GM12878 (cell line): ENCODE measurements around the gene CHRND. TPM values are rescaled to one million over a fixed set of nuclear protein-coding genes. Genes with fewer than 3 reads are reported as not detected.
A peak's percentile ranks its signal among the peaks of the same experiment; 100 is the strongest.

Experiments
- ATAC-seq: fragments of 200-7000 bp; cut with Tn5 transposase; 3 replicates; pipeline ENCODE4 v1.9.1; 2020; ENCODE audit warnings: mild to moderate bottlenecking, moderate library complexity
- BruUV-seq: library from RNA; stranded (reverse); fragments of 400-500 nt; replicated peaks from 2 replicates; lab custom pipeline; 2021; lab: Mats Ljungman, UMichigan
- CTCF ChIA-PET: fragments of 300-600 bp; sonication (Branson Sonifier 250); formaldehyde crosslinking; extraction: SDS; loops from one replicate; lab custom pipeline; 2021; ENCODE audit warnings: inconsistent platforms; lab: Yijun Ruan, JAX
- POLR2A ChIA-PET: fragments of 350-600 bp; formaldehyde crosslinking; extraction: SDS; loops from one replicate; lab custom pipeline; 2021; ENCODE audit warnings: inconsistent platforms; lab: Charles Lee
- RAD21 ChIA-PET: fragments of 300-600 bp; sonication (Branson Sonifier 250); formaldehyde crosslinking; loops from one replicate; lab custom pipeline; 2023; ENCODE audit warnings: antibody characterized with exemption; ENCODE audit not compliant: unreplicated experiment; lab: Charles Lee
- SMC1A ChIA-PET: fragments of 300-600 bp; sonication (Branson Sonifier 250); formaldehyde crosslinking; loops from one replicate; lab custom pipeline; 2023; ENCODE audit not compliant: unreplicated experiment, uncharacterized antibody; lab: Charles Lee
- DNase-seq: peaks from one replicate; pipeline ENCODE4 v3.0.0-alpha.2; 2011; ENCODE audit warnings: low read depth, low spot score
- FAIRE-seq: peaks from 3 replicates; lab custom pipeline; 2011; peaks lifted over from hg19 to GRCh38; lab: Jason Lieb, UNC
- H2AFZ ChIP-seq: 2 replicates; pipeline ENCODE4 v1.6.0; 2011; ENCODE audit warnings: low read depth, low read length, control low read depth; ENCODE audit not compliant: control insufficient read depth
- H3K27ac ChIP-seq: 2 replicates; pipeline ENCODE4 v1.5.1; 2011; ENCODE audit warnings: control low read depth; ENCODE audit not compliant: control insufficient read depth, insufficient read depth
- H3K27me3 ChIP-seq, 2 experiments: replicated peaks in 1 of 2; 2 replicates each; pipeline versions ENCODE4 v1.6.0 to v1.6.1; 2011; ENCODE audit warnings: low read length in 1 of 2; ENCODE audit not compliant: control insufficient read depth in 2 of 2, insufficient read depth in 2 of 2
- H3K36me3 ChIP-seq, 2 experiments: 2 replicates each; pipeline ENCODE4 v1.5.1; 2011; ENCODE audit warnings: low read length in 1 of 2; ENCODE audit not compliant: control insufficient read depth in 2 of 2, insufficient read depth in 2 of 2
- H3K4me1 ChIP-seq: 2 replicates; pipeline ENCODE4 v1.6.1; 2011; ENCODE audit warnings: mild to moderate bottlenecking, low read length, moderate library complexity, mixed read lengths; ENCODE audit not compliant: control insufficient read depth, insufficient read depth
- H3K4me2 ChIP-seq: 2 replicates; pipeline ENCODE4 v1.6.0; 2011; ENCODE audit warnings: control low read depth; ENCODE audit not compliant: control insufficient read depth, insufficient read depth
- H3K4me3 ChIP-seq: fragments of 200-600 bp; sonication (generic); 2 replicates; pipeline ENCODE4 v1.5.1; 2016
- H3K79me2 ChIP-seq: 2 replicates; pipeline ENCODE4 v1.6.0; 2011; ENCODE audit warnings: low read length; ENCODE audit not compliant: control insufficient read depth, insufficient read depth
- H3K9ac ChIP-seq: 2 replicates; pipeline ENCODE4 v1.8.0; 2011; ENCODE audit warnings: low read length, control low read depth, mixed read lengths; ENCODE audit not compliant: control insufficient read depth, insufficient read depth
- H3K9me3 ChIP-seq: replicated peaks from 3 replicates; pipeline ENCODE4 v1.5.1; 2011; ENCODE audit warnings: mild to moderate bottlenecking, low read length; ENCODE audit not compliant: control insufficient read depth, insufficient read depth
- H4K20me1 ChIP-seq: 2 replicates; pipeline ENCODE4 v1.6.0; 2011; ENCODE audit not compliant: control insufficient read depth, insufficient read depth
- BHLHE40 ChIP-seq, 2 experiments: fragments of 450-650 bp in 1 of 2; IDR thresholded peaks; 2 replicates each; pipeline ENCODE4 v1.6.1; 2011 to 2017; ENCODE audit warnings: low read depth in 2 of 2, borderline replicate concordance in 1 of 2, improper control_type of control experiment in 1 of 2, low read length in 1 of 2, mild to moderate bottlenecking in 1 of 2
- CTCF ChIP-seq, 3 experiments: IDR thresholded peaks in 2 of 3; conservative IDR thresholded peaks in 1 of 3; 2 replicates each; pipeline ENCODE4 v1.5.1; 2011; ENCODE audit warnings: low read depth in 3 of 3, low read length in 3 of 3, mild to moderate bottlenecking in 3 of 3, control low read depth in 2 of 3, moderate library complexity in 2 of 3, inconsistent platforms in 1 of 3, mixed read lengths in 1 of 3; ENCODE audit not compliant: control insufficient read depth in 2 of 3, insufficient read depth in 1 of 3; ENCODE audit errors: extremely low read depth in 1 of 3
- E2F4 ChIP-seq: IDR thresholded peaks from 2 replicates; pipeline ENCODE4 v1.6.1; 2012; ENCODE audit warnings: low read depth, low read length, improper control_type of control experiment
- HDAC6 ChIP-seq: fragments of 200-600 bp; sonication (generic); IDR thresholded peaks from one replicate; pipeline ENCODE4 v1.8.0; 2017; ENCODE audit warnings: antibody characterized with exemption; ENCODE audit not compliant: unreplicated experiment
- IKZF1 ChIP-seq: fragments of 450-650 bp; conservative IDR thresholded peaks from 2 replicates; pipeline ENCODE4 v1.6.1; 2017; ENCODE audit warnings: antibody characterized with exemption, mild to moderate bottlenecking
- LARP7 ChIP-seq: fragments of 450-650 bp; IDR thresholded peaks from 2 replicates; pipeline ENCODE4 v1.6.1; 2017; ENCODE audit warnings: mild to moderate bottlenecking
- RAD21 ChIP-seq: IDR thresholded peaks from 2 replicates; pipeline ENCODE4 v1.6.1; 2011; ENCODE audit warnings: mild to moderate bottlenecking, low read depth, low read length, moderate library complexity; ENCODE audit not compliant: insufficient read depth
- SMC3 ChIP-seq: IDR thresholded peaks from 2 replicates; pipeline ENCODE4 v1.6.1; 2011; ENCODE audit warnings: low read length, improper control_type of control experiment, borderline replicate concordance
- WGBS: methylation state at CpG from one replicate; pipeline ENCODE4 v1.1.6; 2016; ENCODE audit warnings: low lambda C conversion rate; ENCODE audit not compliant: insufficient replicate concordance, insufficient coverage; ENCODE audit errors: missing lambda C conversion rate; 5-methylcytosine and 5-hydroxymethylcytosine counted together
- in situ Hi-C: fragments of 300-500 bp; cut with MboI; formaldehyde crosslinking; loops from 9 replicates; pipeline ENCODE4 v1.14.3; 2018; ENCODE audit warnings: mixed read lengths
- intact Hi-C: fragments of 100-400 bp; cut with micrococcal nuclease; formaldehyde crosslinking; loops from one replicate; pipeline ENCODE4 v1.14.2; 2022; ENCODE audit not compliant: unreplicated experiment
- polyA plus RNA-seq, 11 experiments: library from polyadenylated mRNA; depleted of rRNA in 4 of 11; unstranded in 6 of 11; stranded (reverse) in 5 of 11; fragments of >200 nt; fragmentation: Nextera tagmentation in 4 of 11; fragmentation: Illumina TruSeq in 1 of 11; extraction: Ambion mirVana in 4 of 11; extraction: Trizol in 1 of 11; gene quantifications; 1 replicate in 1 of 11; 2 replicates in 10 of 11; pipeline versions ENCODE4 v1.2.1 to v1.2.3, GENCODE V29; 2011 to 2016; ENCODE audit warnings: inconsistent platforms in 2 of 11, missing spikeins in 2 of 11, low read depth in 1 of 11
- total RNA-seq, 4 experiments: library from RNA; depleted of rRNA in 3 of 4; stranded (reverse); fragments of >200 nt in 3 of 4; fragmentation: Illumina TruSeq in 1 of 4; extraction: Trizol in 1 of 4; gene quantifications; 2 replicates each; pipeline versions ENCODE4 v1.2.1 to v1.2.3, GENCODE V29; 2013 to 2021

Gene CHRND
- total and polyA plus RNA-seq, 10 of the 15 experiments (the other 5 are each of a cell fraction or from before 2014, with no cell fraction given) = not detected

- Histone ChIP-seq H3K4me1 (no peaks in the 10 kb centered on the region), H3K27me3 (peaks cover 3 to 6% of the 10 kb centered on the region in 2 experiments; a peak in 3 of 4 replicates), H3K27ac (no peak overlapping the region), H2AFZ (no peak overlapping the region), H3K79me2 (no peaks in the 10 kb centered on the region), H3K36me3 (no peaks in the 10 kb centered on the region), H3K4me2 (no peak overlapping the region), H4K20me1 (no peaks in the 10 kb centered on the region), H3K9ac (no peak overlapping the region), H3K9me3 (no peaks in the 10 kb centered on the region), H3K4me3 (no peak overlapping the region)
- no TSS peak for BruUV-seq
- FAIRE-seq = no peak
- POLR2A ChIA-PET = interaction anchor here (0.5 kb wide), 1 partner anchor 166 kb away, joined by 6 read pairs; no protein-coding TSS in a partner anchor
- WGBS = 23% methylated on average over 43 of the region's 66 CpGs
- RAD21 ChIA-PET = no interaction called here
- in situ Hi-C loops = no loop called here
- peak; percentile 86 for ATAC-seq
- intact Hi-C loops = no loop called here
- no peak for DNase-seq
- CTCF ChIA-PET = interaction anchor here (0.7 to 1.2 kb wide), 2 partner anchors 10 to 1012 kb away, joined by 3 read pairs; no protein-coding TSS in a partner anchor
- SMC1A ChIA-PET = no interaction called here
- TF ChIP-seq SMC3 (peak; percentile 16; the same call in 1 of the 2 replicates), E2F4 (no peak), LARP7 (0 out of 2 replicates have a peak, but pooled peaks have one; percentile 44), RAD21 (peak; percentile 65), BHLHE40 (IDR thresholded peaks at IDR 0.05; ENCODE audit: borderline replicate concordance in 1 of 2, low read depth in 2 of 2, low read length in 1 of 2) (peak in 1 of 2 experiments; percentile 28; a peak in 2 of 4 replicates), CTCF (IDR thresholded peaks at IDR 0.05 in 2 of 3, conservative IDR thresholded peaks at IDR 0.05 in 1 of 3; ENCODE audit: control insufficient read depth in 2 of 3, extremely low read depth in 1 of 3, insufficient read depth in 1 of 3, low read depth in 3 of 3, low read length in 3 of 3) (peak; percentile 60 to 66 (median 64); a peak in 5 of 6 replicates), IKZF1 (0 out of 2 replicates have a peak, but pooled peaks have one; percentile 15), HDAC6 (no peak)
These were observed 3.9 kb upstream of the CHRND start for GRCh38 chr2:232521959-232522622.
